Kidney epithelial cell (primary cell): ENCODE measurements around the gene PSORS1C2. TPM values are rescaled to one million over a fixed set of nuclear protein-coding genes. Genes with fewer than 3 reads are reported as not detected.

Experiments used
- DNase-seq: peaks from one replicate; pipeline ENCODE4 v3.0.0-alpha.2; 2010; ENCODE audit warnings: low read depth
- H3K27me3 ChIP-seq: 2 replicates; pipeline ENCODE4 v1.6.0; 2011; ENCODE audit warnings: low read length; ENCODE audit not compliant: control insufficient read depth, insufficient read depth
- H3K36me3 ChIP-seq: 2 replicates; pipeline ENCODE4 v1.5.1; 2011; ENCODE audit warnings: low read length; ENCODE audit not compliant: control insufficient read depth, insufficient read depth
- H3K4me3 ChIP-seq: 2 replicates; pipeline ENCODE4 v1.5.1; 2011; ENCODE audit warnings: low read depth, mild to moderate bottlenecking, control low read depth, low read length
- CTCF ChIP-seq: IDR thresholded peaks from 2 replicates; pipeline ENCODE4 v1.5.1; 2011; ENCODE audit warnings: mild to moderate bottlenecking, moderate library complexity, low read length, control low read depth, inconsistent platforms; ENCODE audit not compliant: insufficient read depth, poor library complexity, severe bottlenecking
- total RNA-seq: library from RNA; depleted of rRNA; stranded (reverse); fragments of >200 nt; gene quantifications from 2 replicates; pipeline ENCODE4 v1.2.3, GENCODE V29; 2015

The PSORS1C2 gene
- total RNA-seq, 1 donor from 2014 or later: not detected

- TF ChIP-seq CTCF: no peak
These were observed 45.9 kb downstream of the PSORS1C2 start for GRCh38 chr6:31092769-31093505.

GRCh38 chr6:31092238-31092637 is 46.6 kb downstream of the PSORS1C2 start:
- TF ChIP-seq CTCF: no peak
- H3K4me3 ChIP-seq: no peak overlapping the region
- H3K36me3 ChIP-seq: no peaks in the 10 kb centered on the region
- H3K27me3 ChIP-seq: no peaks in the 10 kb centered on the region
- no peak for DNase-seq

More at GRCh38 chr6:31092769-31093505, 45.9 kb downstream of the PSORS1C2 start:
- Histone ChIP-seq H3K27me3 (no peaks in the 10 kb centered on the region), H3K4me3 (no peak overlapping the region), H3K36me3 (no peaks in the 10 kb centered on the region)
- DNase-seq: no peak

- TF ChIP-seq CTCF: no peak
- Histone ChIP-seq H3K4me3 (no peak overlapping the region), H3K36me3 (no peaks in the 10 kb centered on the region), H3K27me3 (no peaks in the 10 kb centered on the region)
- DNase-seq: no peak
These were observed 47.2 kb downstream of the PSORS1C2 start for GRCh38 chr6:31091680-31092079.

GRCh38 chr6:31090973-31091364 is 47.9 kb downstream of the PSORS1C2 start:
- no peak for DNase-seq
- no peaks in the 10 kb centered on the region for H3K27me3 ChIP-seq

DNA sequence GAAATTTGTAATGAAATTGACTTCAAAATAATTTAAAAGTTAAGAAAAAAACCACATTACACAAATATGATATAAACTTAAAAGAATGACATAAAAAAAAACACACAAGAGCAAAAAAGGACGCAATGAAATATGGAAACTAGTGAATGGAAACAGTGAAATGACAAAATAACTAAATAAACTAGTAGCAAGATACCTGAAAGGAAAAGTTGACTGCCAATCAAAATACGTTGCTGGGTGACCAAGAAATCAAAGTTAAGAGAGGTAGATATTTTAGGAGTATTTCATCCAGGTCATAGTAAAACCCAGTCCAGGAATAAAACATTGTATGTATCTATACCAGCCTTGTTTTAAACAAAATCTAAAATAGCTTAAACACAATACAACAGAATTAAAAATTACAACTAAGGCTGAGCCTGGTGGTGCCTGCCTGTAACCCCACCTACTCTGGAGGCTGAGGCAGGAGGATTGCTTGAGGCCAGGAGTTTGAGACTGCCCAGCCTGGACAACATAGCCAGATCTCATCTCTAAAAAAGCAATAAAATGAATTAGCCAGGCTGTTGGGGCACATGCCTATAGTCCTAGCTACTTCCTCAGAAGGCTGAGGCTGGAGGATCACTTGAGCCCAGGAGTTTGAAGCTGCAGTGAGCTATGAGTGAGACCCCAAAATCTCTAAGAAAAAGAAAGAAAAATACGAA is 48.4 kb downstream of the PSORS1C2 start:
- TF ChIP-seq CTCF: no peak
- no peak for DNase-seq
- H3K4me3 ChIP-seq: no peak overlapping the region
- H3K27me3 ChIP-seq: no peaks in the 10 kb centered on the region
- no peaks in the 10 kb centered on the region for H3K36me3 ChIP-seq

More at GRCh38 chr6:31090973-31091364, 47.9 kb downstream of the PSORS1C2 start:
- Histone ChIP-seq H3K4me3 (no peak overlapping the region), H3K36me3 (no peaks in the 10 kb centered on the region)
- TF ChIP-seq CTCF: no peak

Other genes starting within 250 kb of the PSORS1C2 start
- gene GTF2H4, start 230.9 kb downstream of the PSORS1C2 start, total RNA-seq: 23.0 and 27.7 TPM in 2 replicates
- 34.7 and 37.7 TPM in 2 replicates for gene VARS2, start 224.8 kb downstream of the PSORS1C2 start, total RNA-seq
- 1.0 TPM in 1 of 2 replicates, not detected in the other for gene SFTA2, start 206.9 kb downstream of the PSORS1C2 start, total RNA-seq
- gene MUCL3, start 198.1 kb downstream of the PSORS1C2 start, total RNA-seq: not detected in 2 replicates
- not detected in 2 replicates for gene MUC21, start 155.3 kb downstream of the PSORS1C2 start, total RNA-seq
- not detected in 2 replicates for gene MUC22, start 128.6 kb downstream of the PSORS1C2 start, total RNA-seq
- gene C6orf15, start 26.5 kb downstream of the PSORS1C2 start, total RNA-seq: 0.62 and 0.79 TPM in 2 replicates
- gene PSORS1C1, start 24.3 kb downstream of the PSORS1C2 start, total RNA-seq: 0.38 and 0.48 TPM in 2 replicates
- not detected in 2 replicates for gene CDSN, start 18.6 kb downstream of the PSORS1C2 start, total RNA-seq
- gene CCHCR1, start 18.7 kb upstream of the PSORS1C2 start, total RNA-seq: 16.4 and 20.2 TPM in 2 replicates
- gene TCF19, start 19.5 kb upstream of the PSORS1C2 start, total RNA-seq: 6.4 and 10.1 TPM in 2 replicates
- 0.21 and 0.68 TPM in 2 replicates for gene POU5F1, start 31.6 kb upstream of the PSORS1C2 start, total RNA-seq
- 696 and 738 TPM in 2 replicates for gene HLA-C, start 133.0 kb upstream of the PSORS1C2 start, total RNA-seq
- 484 and 545 TPM in 2 replicates for gene HLA-B, start 218.1 kb upstream of the PSORS1C2 start, total RNA-seq